Gastrocnemius medialis (tissue), 4 donors: ENCODE data around the gene DEFB131B.
"Not testable (repeated sequence)": the region's sequence is repeated elsewhere in the genome, so short reads cannot be mapped to it uniquely, and the experiment has no call there.

Experiments used
- POLR2A ChIP-seq, 2 donors: fragments of 450-650 bp; IDR thresholded peaks; one replicate each; pipeline ENCODE4 v1.6.1; 2017; ENCODE audit warnings: antibody characterized with exemption in 2 of 2, mild to moderate bottlenecking in 2 of 2, moderate library complexity in 2 of 2
- TF ChIP-seq, protein P1 (sequence below), 5 experiments: fragments of 450-650 bp in 3 of 5; fragments of 200-600 bp in 2 of 5; sonication (generic) in 2 of 5; IDR thresholded peaks in 4 of 5; conservative IDR thresholded peaks in 1 of 5; 1 replicate in 4 of 5; 2 replicates in 1 of 5; pipeline ENCODE4 v1.5.1; 2016 to 2019; ENCODE audit warnings: antibody characterized with exemption in 5 of 5, mild to moderate bottlenecking in 3 of 5, moderate library complexity in 3 of 5

DNA sequence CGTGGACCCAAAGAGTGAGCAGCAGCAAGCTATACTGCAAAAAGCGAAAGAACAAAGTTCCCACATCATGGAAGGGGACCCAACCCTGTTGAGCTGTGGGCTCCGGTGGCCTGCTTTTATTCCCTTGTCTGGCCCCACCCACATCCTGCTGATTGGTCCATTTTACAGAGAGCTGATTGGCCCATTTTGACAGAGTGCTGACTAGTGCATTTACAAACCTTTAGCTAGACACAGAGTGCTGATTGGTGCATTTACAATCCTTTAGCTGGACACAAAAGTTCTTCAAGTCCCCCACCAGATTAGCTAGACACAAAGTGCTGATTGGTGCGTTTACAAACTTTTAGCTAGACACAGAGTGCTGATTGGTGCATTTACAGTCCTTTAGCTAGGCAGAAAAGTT lies 34.9 kb upstream of the DEFB131B start:
- TF ChIP-seq, protein P1, sequence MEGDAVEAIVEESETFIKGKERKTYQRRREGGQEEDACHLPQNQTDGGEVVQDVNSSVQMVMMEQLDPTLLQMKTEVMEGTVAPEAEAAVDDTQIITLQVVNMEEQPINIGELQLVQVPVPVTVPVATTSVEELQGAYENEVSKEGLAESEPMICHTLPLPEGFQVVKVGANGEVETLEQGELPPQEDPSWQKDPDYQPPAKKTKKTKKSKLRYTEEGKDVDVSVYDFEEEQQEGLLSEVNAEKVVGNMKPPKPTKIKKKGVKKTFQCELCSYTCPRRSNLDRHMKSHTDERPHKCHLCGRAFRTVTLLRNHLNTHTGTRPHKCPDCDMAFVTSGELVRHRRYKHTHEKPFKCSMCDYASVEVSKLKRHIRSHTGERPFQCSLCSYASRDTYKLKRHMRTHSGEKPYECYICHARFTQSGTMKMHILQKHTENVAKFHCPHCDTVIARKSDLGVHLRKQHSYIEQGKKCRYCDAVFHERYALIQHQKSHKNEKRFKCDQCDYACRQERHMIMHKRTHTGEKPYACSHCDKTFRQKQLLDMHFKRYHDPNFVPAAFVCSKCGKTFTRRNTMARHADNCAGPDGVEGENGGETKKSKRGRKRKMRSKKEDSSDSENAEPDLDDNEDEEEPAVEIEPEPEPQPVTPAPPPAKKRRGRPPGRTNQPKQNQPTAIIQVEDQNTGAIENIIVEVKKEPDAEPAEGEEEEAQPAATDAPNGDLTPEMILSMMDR (IDR thresholded peaks at IDR 0.05 in 4 of 5, conservative IDR thresholded peaks at IDR 0.05 in 1 of 5) = not testable (repeated sequence)
- TF ChIP-seq POLR2A (IDR thresholded peaks at IDR 0.05) = not testable (repeated sequence)
